GM18861 (cell line): ENCODE results near the gene THOC2.
"Not testable (repeated sequence)": the region's sequence is repeated elsewhere in the genome, so short reads cannot be mapped to it uniquely, and the experiment has no call there.

ENCODE experiments used
- ATAC-seq: cut with Tn5 transposase; IDR thresholded peaks from one replicate; pipeline ENCODE4 v1.9.1; 2021; ENCODE audit not compliant: unreplicated experiment

THOC2 gene

DNA sequence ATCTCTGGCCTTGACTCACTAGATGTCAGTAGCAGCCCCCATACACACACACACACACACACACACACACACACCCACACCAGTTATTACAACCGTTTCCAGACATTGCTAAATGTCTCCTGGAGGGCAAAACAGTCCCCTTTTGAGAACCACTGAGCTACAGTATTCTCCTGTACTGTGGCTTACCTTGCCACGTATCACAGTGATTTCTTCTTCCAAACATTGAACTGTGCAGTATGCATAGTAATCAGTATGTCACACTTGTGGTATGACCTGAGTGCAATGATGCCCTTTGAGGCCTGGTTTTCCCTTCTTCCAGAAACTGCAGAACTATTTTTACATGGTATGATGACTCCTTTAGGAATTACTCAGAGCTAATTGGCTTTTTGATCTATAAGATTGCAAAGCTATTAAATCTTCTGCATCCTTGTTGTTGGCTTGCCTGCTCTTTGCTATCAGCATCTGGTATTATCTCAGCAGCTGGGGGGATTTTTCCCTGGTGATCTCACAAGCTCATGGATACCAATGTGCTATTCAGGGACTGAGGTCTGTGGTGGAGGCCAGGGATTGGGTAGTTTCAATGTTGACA, 3.6 kb upstream of the THOC2 start:
- no peak for ATAC-seq

DNA sequence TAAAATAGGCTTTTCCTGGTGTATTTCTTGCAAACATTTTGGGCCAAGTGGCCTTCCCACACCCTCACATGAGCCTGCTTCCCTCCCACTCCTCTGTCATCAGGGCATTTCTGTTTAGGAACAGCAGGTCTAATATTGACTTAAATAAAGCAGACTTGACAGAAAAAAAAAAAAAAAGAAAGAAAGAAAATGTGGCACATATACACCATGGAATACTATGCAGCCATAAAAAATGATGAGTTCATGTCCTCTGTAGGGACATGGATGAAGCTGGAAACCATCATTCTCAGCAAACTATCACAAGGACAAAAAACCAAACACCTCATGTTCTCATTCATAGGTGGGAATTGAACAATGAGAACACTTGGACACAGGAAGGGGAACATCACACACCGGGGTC, 2.3 kb upstream of the THOC2 start:
- ATAC-seq: not testable (repeated sequence)

GRCh38 chrX:123734079-123734478, 1.2 kb upstream of the THOC2 start:
- ATAC-seq: not testable (repeated sequence)

GRCh38 chrX:123731987-123732669, 724 bp downstream of the THOC2 start:
- no peak for ATAC-seq

DNA sequence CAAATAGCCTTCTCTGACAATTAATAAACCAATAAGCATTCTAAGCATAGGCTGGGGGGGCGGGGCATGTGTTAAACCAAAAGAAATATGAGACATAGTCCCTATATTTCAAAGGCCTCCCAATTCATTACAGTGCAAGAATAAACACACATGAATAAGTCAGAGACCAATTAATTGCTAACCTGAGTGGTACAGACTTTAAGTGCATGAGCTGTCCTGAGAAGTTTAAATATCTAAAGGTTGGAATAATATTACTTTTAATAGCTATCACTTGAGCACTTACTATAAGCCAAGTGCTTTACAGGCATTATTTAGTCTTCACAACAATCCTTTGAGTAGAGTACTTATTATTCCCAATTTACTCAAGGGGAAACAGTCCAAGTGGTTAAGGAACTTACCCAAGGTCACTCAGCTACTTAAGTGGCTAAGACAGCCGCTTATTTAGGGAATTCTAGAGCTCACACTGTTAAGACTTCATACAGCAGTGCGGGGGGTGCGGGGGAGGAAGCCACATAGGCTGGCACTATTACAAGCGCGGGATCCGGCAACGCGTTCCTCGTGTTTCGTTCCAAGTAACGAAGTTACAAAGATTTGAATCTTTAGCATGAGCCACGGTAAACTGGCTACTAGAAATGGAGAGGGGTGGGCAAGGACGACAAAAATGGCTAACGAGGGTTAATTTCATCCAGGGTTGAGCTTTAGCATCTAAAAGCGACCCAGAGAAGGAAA, 1.4 kb downstream of the THOC2 start:
- no peak for ATAC-seq

DNA sequence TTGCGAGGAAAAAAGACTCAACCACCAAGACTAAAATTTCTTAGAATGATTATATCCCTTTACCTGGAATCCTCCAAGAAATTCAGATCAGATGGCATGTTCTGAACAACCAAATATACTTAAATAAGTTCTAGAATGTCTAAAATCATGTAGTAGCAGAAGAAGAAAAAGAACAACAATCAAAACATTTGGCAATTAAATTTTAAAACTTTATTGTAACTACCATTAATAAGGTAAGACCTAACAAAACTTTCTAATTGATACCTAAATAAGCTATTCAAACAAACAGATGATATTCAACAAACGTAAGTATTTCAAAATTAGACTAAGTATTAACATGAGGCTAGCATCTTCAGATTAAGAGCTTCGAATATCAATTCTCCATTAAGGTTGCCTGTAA, 4.3 kb downstream of the THOC2 start:
- ATAC-seq: no peak

DNA sequence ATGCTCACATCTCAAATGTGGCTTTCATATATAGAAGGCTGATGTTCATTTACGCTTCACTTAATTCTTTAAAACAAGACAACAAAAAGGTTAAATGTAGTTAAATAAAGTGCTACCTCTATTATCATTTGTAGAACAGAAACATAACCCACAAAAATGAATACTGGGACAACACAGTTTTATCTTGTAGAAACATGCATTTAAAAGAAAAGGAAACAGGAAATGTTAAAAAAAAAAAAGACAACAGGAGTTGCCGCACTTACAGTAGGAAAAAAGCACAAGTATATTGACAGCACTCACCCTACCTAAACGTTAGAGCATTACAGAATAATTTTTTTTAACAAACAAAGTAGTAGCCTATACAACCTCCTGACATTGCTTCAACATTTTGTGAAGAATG, 4.8 kb downstream of the THOC2 start:
- ATAC-seq: no peak

GRCh38 chrX:123722193-123722592, 10.7 kb downstream of the THOC2 start:
- ATAC-seq: not testable (repeated sequence)

- ATAC-seq: no peak
Measured at GRCh38 chrX:123720486-123720885, 12.4 kb downstream of the THOC2 start.

- no peak for ATAC-seq
Measured at GRCh38 chrX:123713841-123714240, 19.0 kb downstream of the THOC2 start.

DNA sequence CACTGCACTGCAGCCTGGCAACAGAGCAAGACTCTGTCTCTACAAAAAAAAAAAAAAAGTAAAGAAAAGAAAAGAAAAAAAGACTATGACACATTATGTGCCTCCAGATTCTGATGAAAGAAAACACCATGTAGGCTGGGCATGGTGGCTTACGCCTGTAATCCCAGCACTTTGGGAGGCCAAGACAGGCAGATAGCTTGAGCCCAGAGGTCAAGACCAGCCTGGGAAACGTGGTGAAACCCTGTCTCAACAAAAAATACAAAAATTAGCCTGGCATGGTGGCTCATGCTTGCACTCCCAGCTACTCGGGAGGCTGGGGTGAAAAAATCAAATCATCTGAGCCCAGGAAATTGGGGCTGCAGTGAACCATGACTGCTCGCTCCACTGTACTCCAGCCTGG, 19.4 kb downstream of the THOC2 start:
- ATAC-seq: no peak

- not testable (repeated sequence) for ATAC-seq
Measured at GRCh38 chrX:123711201-123711600, 21.7 kb downstream of the THOC2 start.

GRCh38 chrX:123704781-123705180, 28.1 kb downstream of the THOC2 start:
- no peak for ATAC-seq

- no peak for ATAC-seq
Measured at GRCh38 chrX:123698979-123699520, 33.8 kb downstream of the THOC2 start.

GRCh38 chrX:123696334-123696733, 36.5 kb downstream of the THOC2 start:
- no peak for ATAC-seq

GRCh38 chrX:123695242-123695641, 37.6 kb downstream of the THOC2 start:
- no peak for ATAC-seq

DNA sequence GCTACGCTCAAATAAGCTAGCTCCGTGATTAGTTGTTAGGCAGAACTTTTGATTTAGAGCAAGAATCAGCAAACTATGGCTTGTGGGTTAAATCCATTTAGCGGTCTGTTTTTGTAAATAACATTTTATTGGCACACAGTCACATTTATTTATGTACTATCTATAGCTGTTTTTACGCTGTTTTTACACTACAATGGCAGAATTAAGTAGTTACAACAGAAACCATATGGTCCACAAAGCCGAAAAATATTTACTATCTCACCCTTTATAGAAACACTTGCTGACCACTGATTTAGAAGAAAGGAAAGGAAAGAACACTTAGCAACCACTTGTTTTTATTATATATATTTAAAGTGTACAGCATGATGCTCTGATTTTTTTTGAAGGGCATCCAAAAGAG, 41.1 kb downstream of the THOC2 start:
- no peak for ATAC-seq

GRCh38 chrX:123688524-123688923, 44.3 kb downstream of the THOC2 start:
- no peak for ATAC-seq

DNA sequence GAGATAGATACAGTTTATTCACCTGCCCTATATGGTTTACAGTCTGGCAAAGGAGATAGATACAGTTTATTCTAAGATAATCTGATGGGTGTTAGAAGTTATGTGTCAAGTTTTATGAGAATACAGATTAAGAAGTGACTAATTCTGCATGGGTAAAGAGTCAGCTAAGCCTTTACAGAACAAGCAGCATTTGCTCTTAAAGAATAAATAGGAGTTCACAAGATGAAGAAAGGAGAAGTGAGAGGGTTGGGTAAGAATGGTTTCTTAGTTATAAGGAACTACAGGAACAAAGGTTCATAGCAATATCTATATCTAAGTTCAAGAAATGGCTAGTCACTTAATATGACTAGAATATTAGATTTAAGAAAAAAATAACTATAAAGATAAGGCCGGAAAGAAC, 47.6 kb downstream of the THOC2 start:
- ATAC-seq: no peak

DNA sequence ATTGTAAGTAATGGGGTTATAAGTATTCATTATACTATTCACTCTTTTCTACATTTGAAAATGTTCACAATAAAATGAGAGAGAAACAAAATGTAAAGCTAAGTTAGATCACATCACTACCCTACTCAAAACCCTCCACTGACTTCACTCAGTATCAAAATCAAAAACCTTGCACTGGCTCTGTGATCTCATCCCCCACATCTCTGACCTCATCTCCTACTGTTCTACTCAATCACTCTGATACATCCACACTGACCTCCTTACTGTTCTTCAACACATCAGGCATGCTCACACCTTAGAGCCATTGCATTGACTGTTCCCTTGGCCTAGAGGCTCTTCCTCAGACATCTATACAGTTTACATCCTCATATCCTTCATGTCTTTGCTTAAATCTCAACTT, 50.7 kb downstream of the THOC2 start:
- ATAC-seq: no peak

GRCh38 chrX:123679733-123680460, 53.0 kb downstream of the THOC2 start:
- ATAC-seq: not testable (repeated sequence)
